ENCODE data around the gene CELA1. TPM values are rescaled to one million over a fixed set of nuclear protein-coding genes. Genes with fewer than 3 reads are reported as not detected.
A peak's percentile ranks its signal among the peaks of the same experiment; 100 is the strongest.

The CELA1 gene
- total RNA-seq, 1 experiment from 2014 or later: not detected

GRCh38 chr12:51345681-51346080, 798 bp downstream of the CELA1 start:
- no peak overlapping the region for H3K27ac ChIP-seq (ENCODE audit: insufficient read length, low read depth, low read length)
- no peaks in the 10 kb centered on the region for H3K79me2 ChIP-seq (ENCODE audit: insufficient read depth, low read length)
- TF ChIP-seq CTCF (conservative IDR thresholded peaks at IDR 0.05): no peak
- no peak overlapping the region for H3K9ac ChIP-seq (ENCODE audit: extremely low read depth, insufficient read length, low read length)
- DNase-seq: no peak
- Mint-ChIP-seq H3K27ac (peak overlapping the region in 1 of 3 experiments; percentile 74; a peak in 1 of 7 replicates), H3K36me3 (ENCODE audit: insufficient read depth in 1 of 3, low read depth in 3 of 3) (no peaks in the 10 kb centered on the region), H3K4me3 (no peak overlapping the region), H3K9me3 (no peaks in the 10 kb centered on the region), H3K27me3 (ENCODE audit: low read depth) (peaks cover 2% of the 10 kb centered on the region; the same call in 1 of the 2 replicates), H3K4me1 (peaks cover 12% of the 10 kb centered on the region in 2 experiments)
- H3K14ac ChIP-seq (ENCODE audit: insufficient read depth, low read length): no peak overlapping the region
- no peak overlapping the region for H2AFZ ChIP-seq (ENCODE audit: low read length)
- H2BK5ac ChIP-seq (ENCODE audit: insufficient read length, low read length): no peak overlapping the region
- no peak overlapping the region for H2BK12ac ChIP-seq (ENCODE audit: insufficient read length, low read depth, low read length)
- H4K20me1 ChIP-seq (ENCODE audit: control insufficient read depth, insufficient read depth, insufficient read length): no peaks in the 10 kb centered on the region
- no peak overlapping the region for H4K5ac ChIP-seq (ENCODE audit: insufficient read length, low read depth, low read length)
- no peak overlapping the region for H3K23ac ChIP-seq (ENCODE audit: insufficient read length, low read depth, low read length)
- no peak overlapping the region for H4K8ac ChIP-seq (replicated peaks; ENCODE audit: insufficient read length, low read depth, low read length)
- H3K23me2 ChIP-seq (ENCODE audit: insufficient read length, low read depth, low read length, poor library complexity, severe bottlenecking): no peaks in the 10 kb centered on the region
- H3K4me1 ChIP-seq (ENCODE audit: insufficient read depth, low read length): no peaks in the 10 kb centered on the region
- no peaks in the 10 kb centered on the region for H3K9me3 ChIP-seq (ENCODE audit: control insufficient read depth, low read depth, low read length)
- H3K18ac ChIP-seq (ENCODE audit: insufficient read length, low read depth, low read length): no peak overlapping the region
- H4K91ac ChIP-seq (ENCODE audit: insufficient read length, low read depth, low read length): no peak overlapping the region
- no peak overlapping the region for H2BK20ac ChIP-seq (ENCODE audit: low read depth, low read length, poor library complexity, severe bottlenecking)
- no peak overlapping the region for H2AK5ac ChIP-seq (ENCODE audit: insufficient read length, low read length)
- no peak overlapping the region for H3K4me2 ChIP-seq (ENCODE audit: insufficient read depth, insufficient read length, low read length)
- no CpG with 5 or more reads among the region's 7 CpGs for WGBS (ENCODE audit: extremely low coverage, insufficient read length, low lambda C conversion rate)
- H3T11ph ChIP-seq (ENCODE audit: low read length): no peak overlapping the region
- H2BK15ac ChIP-seq (ENCODE audit: low read depth, low read length): no peak overlapping the region
- H3K56ac ChIP-seq (ENCODE audit: insufficient read length, low read depth, low read length): no peak overlapping the region
- no peaks in the 10 kb centered on the region for H3K79me1 ChIP-seq (ENCODE audit: insufficient read depth, low read depth, low read length, poor library complexity, severe bottlenecking)
- H3K27me3 ChIP-seq (ENCODE audit: insufficient read depth, low read length): no peaks in the 10 kb centered on the region
- H2BK120ac ChIP-seq (ENCODE audit: low read depth, low read length, poor library complexity, severe bottlenecking): no peak overlapping the region
- H3K4ac ChIP-seq (ENCODE audit: low read depth, low read length): no peak overlapping the region

All from H9 (cell line).